Germinal center (tissue), 1 donor: ENCODE measurements around the gene RTP2.

ENCODE experiments used
- DNase-seq: peaks from one replicate; pipeline ENCODE4 v3.0.0; 2012; ENCODE audit warnings: mixed read lengths, low spot score

Gene RTP2

DNA sequence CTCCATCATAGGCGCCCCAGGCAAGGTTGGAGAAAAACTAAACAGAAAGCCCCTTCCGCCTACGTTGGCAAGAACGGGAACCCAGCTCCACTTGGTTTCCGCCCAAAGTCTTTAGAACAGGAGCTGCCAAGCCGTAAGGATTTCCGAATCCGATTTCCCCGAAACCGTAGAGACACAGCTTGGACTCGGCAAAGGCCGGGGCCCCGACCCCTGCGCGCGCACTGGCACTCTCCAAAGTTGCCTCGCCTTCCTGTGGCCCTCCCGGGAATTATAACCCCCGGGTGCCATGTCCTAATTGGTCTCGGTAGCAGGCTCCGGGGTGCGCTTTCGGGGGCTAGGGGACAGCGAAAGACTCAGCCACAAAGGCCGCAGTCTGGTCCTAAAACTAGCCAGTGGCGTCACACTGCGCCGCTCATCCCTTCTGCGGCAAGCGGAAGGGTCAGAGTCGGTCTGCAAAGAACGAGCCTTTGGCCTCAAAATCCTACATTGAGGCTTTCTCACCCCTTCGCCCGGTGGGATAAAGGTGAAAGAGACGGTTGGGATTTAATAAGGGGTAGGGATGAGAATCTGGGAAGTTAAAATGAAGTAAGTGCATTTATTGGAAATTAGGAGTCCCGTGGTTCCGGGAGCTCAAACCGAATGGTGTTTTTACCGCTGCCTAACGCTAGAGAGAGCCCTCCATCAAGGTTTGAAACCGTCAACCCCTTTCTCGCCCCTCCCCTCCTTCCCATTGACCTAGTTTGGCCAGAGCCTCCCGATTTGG is 36.2 kb upstream of the RTP2 start:
- DNase-seq: peak; percentile 77

- no peak for DNase-seq
Measured at GRCh38 chr3:187738071-187738330, 35.6 kb upstream of the RTP2 start.

DNA sequence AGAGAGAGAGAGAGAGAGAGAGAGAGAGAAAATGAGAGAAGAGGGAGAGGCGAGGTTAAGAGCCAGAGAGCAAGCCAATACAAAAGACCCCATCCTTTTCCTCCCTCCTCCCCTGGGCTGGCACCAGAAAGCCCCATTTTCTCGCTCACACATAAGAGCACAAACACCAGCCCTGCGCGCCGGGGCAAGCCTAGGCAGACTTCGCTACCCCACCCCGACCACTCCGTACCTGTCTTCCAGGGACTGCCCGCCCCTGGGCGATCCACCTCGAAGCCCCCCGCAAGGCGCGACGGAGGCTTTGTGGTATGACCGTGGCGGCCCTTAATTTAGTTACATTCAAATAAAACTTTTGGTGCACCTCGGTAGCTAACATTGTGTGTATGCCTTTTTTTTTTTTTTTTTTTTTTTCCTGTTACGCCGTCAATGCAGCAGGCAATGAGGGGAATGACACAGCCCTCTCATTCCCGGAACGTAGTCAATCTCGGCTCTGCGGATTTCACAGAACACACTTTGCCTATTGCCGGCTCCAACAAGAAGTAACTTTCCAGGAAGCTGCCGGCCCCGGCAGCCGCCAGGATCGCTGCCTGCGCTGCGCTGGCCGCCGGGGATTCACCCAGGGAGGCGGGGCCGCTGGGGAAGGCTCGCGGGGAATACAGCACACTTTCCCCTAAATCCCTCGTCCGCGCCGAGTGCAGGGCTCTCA is 35.2 kb upstream of the RTP2 start:
- peak; percentile 24 for DNase-seq

GRCh38 chr3:187737006-187737367 is 34.6 kb upstream of the RTP2 start:
- no peak for DNase-seq

DNA sequence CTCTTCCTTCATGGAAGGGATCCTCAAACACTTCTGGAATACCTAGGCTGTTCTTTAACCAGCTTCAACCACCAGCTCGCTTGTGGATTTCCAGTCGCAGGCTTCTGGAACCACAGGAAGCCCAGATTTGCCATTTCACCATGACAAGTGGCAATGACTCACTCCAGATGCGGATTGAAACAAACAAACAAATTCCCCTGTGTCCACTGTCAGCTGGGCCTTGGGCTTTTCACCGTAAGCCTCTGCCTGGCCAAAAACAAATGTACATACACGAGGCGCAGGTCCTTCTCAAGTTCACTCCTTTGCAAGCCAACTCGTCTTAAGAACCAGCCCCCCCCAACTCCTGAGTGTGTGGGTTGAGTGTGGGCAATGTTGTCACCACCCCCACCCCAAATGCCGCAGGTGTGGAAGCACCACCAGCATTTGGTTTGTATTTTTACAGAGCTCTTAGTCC is 34.1 kb upstream of the RTP2 start:
- DNase-seq: no peak

DNA sequence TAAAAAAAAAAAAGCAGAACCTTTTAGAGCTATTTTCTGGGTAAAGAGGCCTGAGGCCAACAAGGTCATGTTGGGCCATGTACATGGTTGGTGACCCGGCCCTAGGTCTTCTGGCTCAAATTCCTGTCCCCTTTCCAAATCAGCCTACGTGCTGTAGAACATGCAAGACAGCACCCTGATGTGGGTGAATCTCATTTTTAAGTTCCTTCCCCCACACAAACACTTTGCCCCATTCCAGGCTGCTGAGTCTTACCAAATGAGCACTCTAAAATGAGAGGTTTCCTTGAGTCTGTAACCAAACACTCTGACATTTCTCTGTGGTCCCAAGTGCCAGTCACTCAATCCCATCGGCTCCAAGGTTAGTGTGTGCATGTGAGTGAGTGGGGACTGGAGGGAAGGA is 33.5 kb upstream of the RTP2 start:
- no peak for DNase-seq

DNA sequence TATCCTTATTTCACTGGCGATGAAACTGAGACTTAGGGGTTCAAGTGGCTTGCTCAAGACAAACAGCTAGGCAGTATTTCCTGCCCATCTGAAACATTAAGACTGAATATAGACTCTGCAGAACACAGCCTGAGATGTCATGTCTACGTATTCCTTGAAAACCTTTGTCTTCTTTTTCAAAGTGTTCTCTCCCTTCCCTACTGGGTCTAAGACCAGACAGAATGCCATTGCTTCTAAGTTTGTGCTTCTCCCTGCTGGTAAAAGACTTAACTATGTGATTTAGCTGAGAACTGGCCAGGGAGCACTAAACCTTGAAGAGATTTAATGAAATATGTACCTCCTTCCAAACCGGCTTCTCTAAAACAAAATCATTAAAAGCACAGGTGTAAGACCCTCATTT is 33.0 kb upstream of the RTP2 start:
- DNase-seq: no peak

GRCh38 chr3:187734841-187735240 is 32.5 kb upstream of the RTP2 start:
- no peak for DNase-seq

- no peak for DNase-seq
Measured at GRCh38 chr3:187733371-187733770, 31.0 kb upstream of the RTP2 start.

- DNase-seq: no peak
Measured at GRCh38 chr3:187729598-187729997, 27.2 kb upstream of the RTP2 start.

GRCh38 chr3:187728940-187729583 is 26.7 kb upstream of the RTP2 start:
- no peak for DNase-seq

GRCh38 chr3:187728248-187728647 is 25.9 kb upstream of the RTP2 start:
- DNase-seq: no peak

DNA sequence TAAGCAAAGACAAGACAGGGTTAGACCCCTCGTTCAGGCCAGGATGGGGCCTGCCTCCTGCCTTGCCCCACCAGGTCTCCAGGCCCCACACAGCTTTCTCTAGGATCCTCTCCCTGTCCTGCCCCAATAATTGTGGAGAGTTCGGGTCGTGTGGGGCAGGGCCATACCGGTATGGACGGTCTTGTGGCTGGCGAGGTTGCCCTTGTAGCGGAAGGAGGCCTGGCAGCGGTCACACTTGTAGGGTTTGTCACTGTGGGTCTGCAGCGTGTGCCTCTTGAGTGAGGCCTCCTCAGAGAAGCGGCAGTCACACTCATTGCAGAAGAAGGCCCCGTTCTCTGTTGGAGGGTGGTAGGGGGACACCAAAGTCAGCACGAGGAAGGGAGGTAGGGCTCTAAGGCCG is 24.2 kb upstream of the RTP2 start:
- DNase-seq: no peak

GRCh38 chr3:187725653-187726370 is 23.5 kb upstream of the RTP2 start:
- DNase-seq: no peak

GRCh38 chr3:187725224-187725623 is 22.9 kb upstream of the RTP2 start:
- DNase-seq: no peak

DNA sequence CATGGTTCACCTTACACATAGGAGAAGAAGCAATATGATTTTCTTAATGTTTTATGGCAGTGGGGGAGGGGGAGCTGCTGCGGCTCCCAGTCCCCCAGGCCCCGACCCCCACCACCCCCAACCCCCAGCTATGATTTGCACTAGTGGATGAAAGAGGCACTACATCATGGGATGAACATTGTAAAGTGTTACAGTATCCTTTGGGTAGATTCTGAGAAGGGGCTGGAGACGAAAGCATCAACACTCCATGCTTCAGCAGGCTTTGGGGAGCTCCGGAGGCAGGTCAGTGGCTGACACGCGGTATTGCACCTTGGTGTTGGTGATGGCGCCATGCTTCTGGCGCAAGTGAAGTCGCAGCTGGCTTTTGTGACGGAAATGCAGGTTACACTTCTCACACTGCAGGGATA is 19.9 kb upstream of the RTP2 start:
- no peak for DNase-seq

DNA sequence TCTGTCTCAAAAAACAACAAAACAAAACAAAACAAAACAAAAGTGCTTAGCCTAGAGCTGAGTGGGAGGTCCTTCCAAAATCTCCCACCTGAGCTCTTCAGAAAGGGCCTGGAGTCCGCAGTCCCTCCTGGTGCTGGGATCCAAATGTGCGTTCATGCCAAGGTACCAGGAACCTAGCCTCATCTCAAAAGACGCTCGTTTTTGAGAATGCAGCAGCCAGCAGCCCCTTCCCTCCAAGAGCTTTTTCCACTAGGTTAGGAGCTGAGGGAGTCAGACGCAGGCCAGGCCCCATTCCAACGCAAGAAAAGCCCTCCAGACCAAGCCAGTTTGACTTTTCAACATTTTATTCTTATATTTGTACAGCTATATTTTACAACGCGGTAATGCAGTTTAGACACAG is 18.7 kb upstream of the RTP2 start:
- no peak for DNase-seq

DNA sequence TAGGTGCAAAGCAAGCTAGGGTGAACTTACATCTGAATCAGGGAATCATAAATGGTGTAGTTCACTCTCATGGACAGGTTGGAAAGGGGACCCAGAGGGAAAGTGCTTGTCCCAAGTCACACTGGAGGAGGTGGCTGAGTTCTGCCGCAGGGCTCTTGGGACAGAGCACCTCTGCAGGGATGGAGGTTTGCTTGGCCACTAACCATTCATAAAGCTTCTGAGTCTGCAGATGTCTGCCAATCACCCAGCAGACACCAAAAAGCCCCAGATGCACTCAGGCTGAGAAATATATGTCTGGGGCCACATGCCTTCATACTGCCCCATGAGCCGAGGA is 17.9 kb upstream of the RTP2 start:
- DNase-seq: no peak

GRCh38 chr3:187719628-187720336 is 17.4 kb upstream of the RTP2 start:
- DNase-seq: no peak

- DNase-seq: no peak
Measured at GRCh38 chr3:187718802-187719201, 16.4 kb upstream of the RTP2 start.

DNA sequence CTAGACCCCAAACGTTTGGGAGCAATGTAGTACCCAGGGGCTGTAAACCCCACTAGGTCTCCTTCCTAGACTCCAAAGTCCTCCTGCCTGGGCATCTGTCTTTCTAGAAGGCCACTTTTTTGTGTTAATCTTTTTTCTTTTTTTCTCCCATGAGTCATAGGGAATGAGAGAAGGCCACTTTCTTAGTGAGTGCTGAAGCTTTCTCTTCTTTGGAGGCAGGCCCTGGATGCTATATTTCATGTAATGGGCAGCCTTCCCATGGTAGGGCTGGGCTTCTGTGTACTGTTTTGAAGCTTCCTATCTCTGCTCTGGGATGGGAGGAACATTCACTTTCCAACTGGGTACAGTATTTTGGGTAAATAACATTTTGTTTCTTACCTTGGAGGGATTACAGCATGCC is 15.2 kb upstream of the RTP2 start:
- DNase-seq: no peak

GRCh38 chr3:187714404-187714979 is 12.1 kb upstream of the RTP2 start:
- DNase-seq: peak; percentile 79
